Astrocyte of the cerebellum (primary cell): ENCODE results near the gene NOL6.

ENCODE experiments used
- DNase-seq: peaks from one replicate; pipeline ENCODE4 v3.0.0-alpha.2; 2011; ENCODE audit warnings: low read depth
- H3K4me3 ChIP-seq: 2 replicates; pipeline ENCODE4 v1.5.1; 2011; ENCODE audit warnings: mild to moderate bottlenecking, low read depth, low read length, moderate library complexity
- in situ Hi-C: cut with HindIII; loops from 2 replicates; pipeline ENCODE4 v1.10.0; 2017; ENCODE audit warnings: low sequenced_read_pairs
- TF ChIP-seq, protein P1 (sequence below): IDR thresholded peaks from 2 replicates; pipeline ENCODE4 v1.5.1; 2012; ENCODE audit warnings: low read length, low read depth, moderate library complexity, mild to moderate bottlenecking; ENCODE audit errors: missing control alignments

The NOL6 gene

GRCh38 chr9:33446240-33446945 lies 27.3 kb downstream of the NOL6 start:
- no peak overlapping the region for H3K4me3 ChIP-seq
- TF ChIP-seq, protein P1, sequence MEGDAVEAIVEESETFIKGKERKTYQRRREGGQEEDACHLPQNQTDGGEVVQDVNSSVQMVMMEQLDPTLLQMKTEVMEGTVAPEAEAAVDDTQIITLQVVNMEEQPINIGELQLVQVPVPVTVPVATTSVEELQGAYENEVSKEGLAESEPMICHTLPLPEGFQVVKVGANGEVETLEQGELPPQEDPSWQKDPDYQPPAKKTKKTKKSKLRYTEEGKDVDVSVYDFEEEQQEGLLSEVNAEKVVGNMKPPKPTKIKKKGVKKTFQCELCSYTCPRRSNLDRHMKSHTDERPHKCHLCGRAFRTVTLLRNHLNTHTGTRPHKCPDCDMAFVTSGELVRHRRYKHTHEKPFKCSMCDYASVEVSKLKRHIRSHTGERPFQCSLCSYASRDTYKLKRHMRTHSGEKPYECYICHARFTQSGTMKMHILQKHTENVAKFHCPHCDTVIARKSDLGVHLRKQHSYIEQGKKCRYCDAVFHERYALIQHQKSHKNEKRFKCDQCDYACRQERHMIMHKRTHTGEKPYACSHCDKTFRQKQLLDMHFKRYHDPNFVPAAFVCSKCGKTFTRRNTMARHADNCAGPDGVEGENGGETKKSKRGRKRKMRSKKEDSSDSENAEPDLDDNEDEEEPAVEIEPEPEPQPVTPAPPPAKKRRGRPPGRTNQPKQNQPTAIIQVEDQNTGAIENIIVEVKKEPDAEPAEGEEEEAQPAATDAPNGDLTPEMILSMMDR: no peak
- in situ Hi-C loops: no loop called here
- DNase-seq: no peak

- no peak overlapping the region for H3K4me3 ChIP-seq
- DNase-seq: no peak
- in situ Hi-C loops: no loop called here
- TF ChIP-seq, protein P1: no peak
These were observed 28.1 kb downstream of the NOL6 start for GRCh38 chr9:33445389-33446239.

DNA sequence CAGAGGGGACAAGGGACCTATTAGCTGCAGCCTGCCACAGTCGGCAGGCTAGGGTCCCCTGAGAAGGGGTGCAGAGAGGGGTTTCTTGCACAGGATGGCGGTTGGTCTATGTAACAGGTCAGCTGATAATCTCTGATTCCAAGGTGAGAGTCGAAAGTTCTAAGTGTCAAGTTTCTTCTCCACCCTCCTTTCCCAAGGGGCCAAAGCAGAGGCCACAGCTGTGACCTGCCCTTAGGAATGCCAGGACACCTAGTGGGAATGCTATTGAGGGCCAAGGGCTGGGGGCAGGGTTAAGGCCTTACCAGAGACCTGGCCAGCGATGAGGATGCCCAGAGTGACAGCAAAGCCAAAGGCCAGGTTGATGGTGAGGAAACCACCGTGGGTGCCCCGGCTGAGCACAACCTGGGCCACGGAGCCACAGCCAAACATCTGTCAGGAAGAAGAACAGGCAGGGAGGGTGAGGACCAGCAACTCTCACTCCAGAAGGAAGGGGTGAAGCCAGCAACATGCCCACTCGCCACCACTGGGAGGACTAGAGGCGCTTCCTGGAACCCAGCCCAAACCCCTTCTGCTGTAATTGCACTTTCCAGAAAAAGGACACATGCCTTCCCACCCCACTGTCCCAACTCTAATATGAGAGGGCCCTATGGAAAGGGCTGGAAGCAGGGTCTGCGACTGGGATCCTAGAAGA lies 30.1 kb downstream of the NOL6 start:
- no peak overlapping the region for H3K4me3 ChIP-seq
- no peak for DNase-seq
- TF ChIP-seq, protein P1: no peak
- in situ Hi-C loops: no loop called here

DNA sequence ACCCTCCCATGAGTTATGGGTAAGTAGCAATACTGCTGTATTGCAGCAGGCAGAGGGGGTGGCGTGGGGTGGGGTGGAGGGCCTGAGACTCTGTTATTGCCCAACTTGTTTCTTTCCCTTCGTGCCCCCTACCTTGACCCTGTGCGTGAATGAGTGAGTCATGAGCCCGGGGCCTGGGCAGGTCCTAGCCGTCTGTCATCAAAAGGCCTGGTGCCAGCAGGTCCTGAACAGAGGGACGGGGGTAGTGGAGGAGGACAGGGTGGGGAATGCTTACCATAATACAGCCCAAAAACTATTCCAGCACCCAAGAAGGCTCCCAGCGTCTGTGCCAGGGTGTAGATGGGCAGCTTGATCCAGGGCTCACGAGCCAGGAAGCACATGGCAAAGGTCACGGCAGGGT lies 30.7 kb downstream of the NOL6 start:
- TF ChIP-seq, protein P1: no peak
- in situ Hi-C loops: no loop called here

DNA sequence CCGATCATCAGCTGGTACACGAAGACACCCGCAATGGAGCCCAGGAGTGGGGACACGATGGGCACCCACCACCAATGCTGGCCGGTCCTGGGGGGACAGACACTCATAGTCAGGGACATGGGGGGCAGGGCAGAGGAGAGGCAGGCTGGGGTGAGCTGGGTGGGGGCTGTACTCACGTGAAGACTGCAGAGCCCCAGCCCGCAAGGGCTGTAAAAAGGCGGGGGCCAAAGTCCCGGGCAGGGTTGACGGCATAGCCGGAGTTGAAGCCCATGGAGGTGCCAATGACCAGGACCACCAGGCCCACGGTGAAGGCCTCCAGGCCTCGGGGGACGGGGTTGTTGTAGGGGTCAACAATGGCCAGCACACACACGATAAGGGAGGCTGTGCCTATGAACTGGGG lies 31.6 kb downstream of the NOL6 start:
- DNase-seq: no peak
- TF ChIP-seq, protein P1: no peak
- H3K4me3 ChIP-seq: no peak overlapping the region
- in situ Hi-C loops: no loop called here

More for the DNA sequence above, 30.7 kb downstream of the NOL6 start:
- H3K4me3 ChIP-seq: no peak overlapping the region
- no peak for DNase-seq

- no peak for DNase-seq
- H3K4me3 ChIP-seq: no peak overlapping the region
- in situ Hi-C loops: no loop called here
- TF ChIP-seq, protein P1: no peak
These were observed 33.1 kb downstream of the NOL6 start for GRCh38 chr9:33440609-33441008.
